K562 (cell line): Measurements from ENCODE around the gene NACAD. TPM values are rescaled to one million over a fixed set of nuclear protein-coding genes. Genes with fewer than 3 reads are reported as not detected.

Experiments used
- ARID4B ChIP-seq: sonication (generic); formaldehyde crosslinking; IDR thresholded peaks from 2 replicates; pipeline ENCODE4 v1.8.0; 2022; ENCODE audit warnings: mild to moderate bottlenecking, missing genetic modification reagents
- FOXA3 ChIP-seq, 2 experiments: fragments of 450-650 bp in 1 of 2; sonication (generic) in 1 of 2; formaldehyde crosslinking; IDR thresholded peaks in 1 of 2; conservative IDR thresholded peaks in 1 of 2; 2 replicates each; pipeline versions ENCODE4 v1.4.0 to v1.8.0; 2020 to 2022; ENCODE audit warnings: mild to moderate bottlenecking in 2 of 2, missing genetic modification reagents in 1 of 2
- TRIM25 ChIP-seq: fragments of 450-650 bp; IDR thresholded peaks from 2 replicates; pipeline ENCODE4 v1.7.0; 2016; ENCODE audit warnings: borderline replicate concordance
- polyA plus RNA-seq, 8 experiments: library from polyadenylated mRNA; depleted of rRNA in 4 of 8; stranded (reverse) in 5 of 8; unstranded in 3 of 8; fragments of >200 nt; fragmentation: Nextera tagmentation in 2 of 8; fragmentation: Illumina TruSeq in 1 of 8; extraction: Ambion mirVana in 2 of 8; extraction: Trizol in 1 of 8; gene quantifications; 2 replicates each; pipeline versions ENCODE4 v1.2.1 to v1.2.3, GENCODE V29; 2011 to 2014; ENCODE audit warnings: inconsistent platforms in 1 of 8, missing spikeins in 1 of 8
- total RNA-seq, 7 experiments: library from RNA; depleted of rRNA in 6 of 7; stranded (reverse); fragments of >200 nt in 6 of 7; fragmentation: Illumina TruSeq in 2 of 7; extraction: Trizol in 2 of 7; gene quantifications; 2 replicates each; pipeline versions ENCODE4 v1.2.1 to v1.2.3, GENCODE V29; 2011 to 2021; ENCODE audit warnings: low replicate concordance in 1 of 7
- TF ChIP-seq, protein P1 (sequence below): fragments of 200-600 bp; sonication (generic); IDR thresholded peaks from one replicate; pipeline ENCODE4 v1.6.1; 2012; ENCODE audit warnings: mild to moderate bottlenecking, low read depth, low read length, inconsistent platforms

NACAD gene
- total and polyA plus RNA-seq, 9 of the 15 experiments (the other 6 are each of a cell fraction or from before 2014, with no cell fraction given) = under 0.01 to 0.03 (median 0.02) TPM; not detected in 5

- TF ChIP-seq ARID4B (CRISPR knock-in tag) = peak; percentile 100
- TF ChIP-seq, protein P1, sequence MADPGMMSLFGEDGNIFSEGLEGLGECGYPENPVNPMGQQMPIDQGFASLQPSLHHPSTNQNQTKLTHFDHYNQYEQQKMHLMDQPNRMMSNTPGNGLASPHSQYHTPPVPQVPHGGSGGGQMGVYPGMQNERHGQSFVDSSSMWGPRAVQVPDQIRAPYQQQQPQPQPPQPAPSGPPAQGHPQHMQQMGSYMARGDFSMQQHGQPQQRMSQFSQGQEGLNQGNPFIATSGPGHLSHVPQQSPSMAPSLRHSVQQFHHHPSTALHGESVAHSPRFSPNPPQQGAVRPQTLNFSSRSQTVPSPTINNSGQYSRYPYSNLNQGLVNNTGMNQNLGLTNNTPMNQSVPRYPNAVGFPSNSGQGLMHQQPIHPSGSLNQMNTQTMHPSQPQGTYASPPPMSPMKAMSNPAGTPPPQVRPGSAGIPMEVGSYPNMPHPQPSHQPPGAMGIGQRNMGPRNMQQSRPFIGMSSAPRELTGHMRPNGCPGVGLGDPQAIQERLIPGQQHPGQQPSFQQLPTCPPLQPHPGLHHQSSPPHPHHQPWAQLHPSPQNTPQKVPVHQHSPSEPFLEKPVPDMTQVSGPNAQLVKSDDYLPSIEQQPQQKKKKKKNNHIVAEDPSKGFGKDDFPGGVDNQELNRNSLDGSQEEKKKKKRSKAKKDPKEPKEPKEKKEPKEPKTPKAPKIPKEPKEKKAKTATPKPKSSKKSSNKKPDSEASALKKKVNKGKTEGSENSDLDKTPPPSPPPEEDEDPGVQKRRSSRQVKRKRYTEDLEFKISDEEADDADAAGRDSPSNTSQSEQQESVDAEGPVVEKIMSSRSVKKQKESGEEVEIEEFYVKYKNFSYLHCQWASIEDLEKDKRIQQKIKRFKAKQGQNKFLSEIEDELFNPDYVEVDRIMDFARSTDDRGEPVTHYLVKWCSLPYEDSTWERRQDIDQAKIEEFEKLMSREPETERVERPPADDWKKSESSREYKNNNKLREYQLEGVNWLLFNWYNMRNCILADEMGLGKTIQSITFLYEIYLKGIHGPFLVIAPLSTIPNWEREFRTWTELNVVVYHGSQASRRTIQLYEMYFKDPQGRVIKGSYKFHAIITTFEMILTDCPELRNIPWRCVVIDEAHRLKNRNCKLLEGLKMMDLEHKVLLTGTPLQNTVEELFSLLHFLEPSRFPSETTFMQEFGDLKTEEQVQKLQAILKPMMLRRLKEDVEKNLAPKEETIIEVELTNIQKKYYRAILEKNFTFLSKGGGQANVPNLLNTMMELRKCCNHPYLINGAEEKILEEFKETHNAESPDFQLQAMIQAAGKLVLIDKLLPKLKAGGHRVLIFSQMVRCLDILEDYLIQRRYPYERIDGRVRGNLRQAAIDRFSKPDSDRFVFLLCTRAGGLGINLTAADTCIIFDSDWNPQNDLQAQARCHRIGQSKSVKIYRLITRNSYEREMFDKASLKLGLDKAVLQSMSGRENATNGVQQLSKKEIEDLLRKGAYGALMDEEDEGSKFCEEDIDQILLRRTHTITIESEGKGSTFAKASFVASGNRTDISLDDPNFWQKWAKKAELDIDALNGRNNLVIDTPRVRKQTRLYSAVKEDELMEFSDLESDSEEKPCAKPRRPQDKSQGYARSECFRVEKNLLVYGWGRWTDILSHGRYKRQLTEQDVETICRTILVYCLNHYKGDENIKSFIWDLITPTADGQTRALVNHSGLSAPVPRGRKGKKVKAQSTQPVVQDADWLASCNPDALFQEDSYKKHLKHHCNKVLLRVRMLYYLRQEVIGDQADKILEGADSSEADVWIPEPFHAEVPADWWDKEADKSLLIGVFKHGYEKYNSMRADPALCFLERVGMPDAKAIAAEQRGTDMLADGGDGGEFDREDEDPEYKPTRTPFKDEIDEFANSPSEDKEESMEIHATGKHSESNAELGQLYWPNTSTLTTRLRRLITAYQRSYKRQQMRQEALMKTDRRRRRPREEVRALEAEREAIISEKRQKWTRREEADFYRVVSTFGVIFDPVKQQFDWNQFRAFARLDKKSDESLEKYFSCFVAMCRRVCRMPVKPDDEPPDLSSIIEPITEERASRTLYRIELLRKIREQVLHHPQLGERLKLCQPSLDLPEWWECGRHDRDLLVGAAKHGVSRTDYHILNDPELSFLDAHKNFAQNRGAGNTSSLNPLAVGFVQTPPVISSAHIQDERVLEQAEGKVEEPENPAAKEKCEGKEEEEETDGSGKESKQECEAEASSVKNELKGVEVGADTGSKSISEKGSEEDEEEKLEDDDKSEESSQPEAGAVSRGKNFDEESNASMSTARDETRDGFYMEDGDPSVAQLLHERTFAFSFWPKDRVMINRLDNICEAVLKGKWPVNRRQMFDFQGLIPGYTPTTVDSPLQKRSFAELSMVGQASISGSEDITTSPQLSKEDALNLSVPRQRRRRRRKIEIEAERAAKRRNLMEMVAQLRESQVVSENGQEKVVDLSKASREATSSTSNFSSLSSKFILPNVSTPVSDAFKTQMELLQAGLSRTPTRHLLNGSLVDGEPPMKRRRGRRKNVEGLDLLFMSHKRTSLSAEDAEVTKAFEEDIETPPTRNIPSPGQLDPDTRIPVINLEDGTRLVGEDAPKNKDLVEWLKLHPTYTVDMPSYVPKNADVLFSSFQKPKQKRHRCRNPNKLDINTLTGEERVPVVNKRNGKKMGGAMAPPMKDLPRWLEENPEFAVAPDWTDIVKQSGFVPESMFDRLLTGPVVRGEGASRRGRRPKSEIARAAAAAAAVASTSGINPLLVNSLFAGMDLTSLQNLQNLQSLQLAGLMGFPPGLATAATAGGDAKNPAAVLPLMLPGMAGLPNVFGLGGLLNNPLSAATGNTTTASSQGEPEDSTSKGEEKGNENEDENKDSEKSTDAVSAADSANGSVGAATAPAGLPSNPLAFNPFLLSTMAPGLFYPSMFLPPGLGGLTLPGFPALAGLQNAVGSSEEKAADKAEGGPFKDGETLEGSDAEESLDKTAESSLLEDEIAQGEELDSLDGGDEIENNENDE = no peak
- peak in 1 of 2 experiments; percentile 67; a peak in 1 of 4 replicates for TF ChIP-seq FOXA3 (CRISPR knock-in tag; conservative IDR thresholded peaks at IDR 0.05 in 1 of 2, IDR thresholded peaks at IDR 0.05 in 1 of 2)
- TF ChIP-seq TRIM25 = no peak
Measured at GRCh38 chr7:45111298-45112223, 22.8 kb upstream of the NACAD start, which contains the start of gene TBRG4 (continued).
